Esophagus mucosa (tissue), 1 donor: ENCODE results near the gene NUDCD2. TPM values are rescaled to one million over a fixed set of nuclear protein-coding genes. Genes with fewer than 3 reads are reported as not detected.
"Not testable (repeated sequence)": the region's sequence is repeated elsewhere in the genome, so short reads cannot be mapped to it uniquely, and the experiment has no call there.

ENCODE experiments used
- ATAC-seq: fragments of 200-7000 bp; cut with Tn5 transposase; one replicate; pipeline ENCODE4 v1.9.1; 2020
- total RNA-seq: library from RNA; stranded (reverse); gene quantifications from one replicate; pipeline ENCODE4 v1.2.4, GENCODE V29; 2023
- donor health status: DM: yes; HTN: yes; CAD: no.

The NUDCD2 gene
- total RNA-seq, 1 donor from 2014 or later = 27.7 TPM

- ATAC-seq = not testable (repeated sequence)
Observed at GRCh38 chr5:163415673-163416072, 44.2 kb downstream of the NUDCD2 start.

- ATAC-seq = no peak
Observed at GRCh38 chr5:163410505-163410904, 49.4 kb downstream of the NUDCD2 start.

- peak; percentile 96 for ATAC-seq
Observed at GRCh38 chr5:163409384-163409783, 50.5 kb downstream of the NUDCD2 start.

GRCh38 chr5:163408311-163408923, 51.5 kb downstream of the NUDCD2 start:
- peak; percentile 81 for ATAC-seq

GRCh38 chr5:163407034-163407655, 52.8 kb downstream of the NUDCD2 start:
- peak; percentile 53 for ATAC-seq

- no peak for ATAC-seq
Observed at GRCh38 chr5:163404364-163405173, 55.3 kb downstream of the NUDCD2 start.

- ATAC-seq = no peak
Observed at GRCh38 chr5:163402007-163402406, 57.9 kb downstream of the NUDCD2 start.

- ATAC-seq = no peak
Observed at GRCh38 chr5:163401271-163401670, 58.6 kb downstream of the NUDCD2 start.

GRCh38 chr5:163399923-163400322, 60.0 kb downstream of the NUDCD2 start:
- ATAC-seq = no peak

GRCh38 chr5:163397354-163397753, 62.5 kb downstream of the NUDCD2 start:
- ATAC-seq = no peak

GRCh38 chr5:163396818-163397340, 63.0 kb downstream of the NUDCD2 start:
- not testable (repeated sequence) for ATAC-seq

Other genes starting within 250 kb of the NUDCD2 start
- 73.5 TPM for gene CCNG1, start 22.5 kb downstream of the NUDCD2 start, total RNA-seq
- 9.8 TPM for gene HMMR, start 530 bp upstream of the NUDCD2 start, total RNA-seq
- gene MAT2B, start 45.5 kb upstream of the NUDCD2 start, total RNA-seq = 32.5 TPM